DND-41 (cell line): ENCODE data around the gene AP1M2.

Experiments
- ATAC-seq: fragments of 200-7000 bp; cut with Tn5 transposase; 3 replicates; pipeline ENCODE4 v1.9.1; 2021; ENCODE audit warnings: low read depth; ENCODE audit not compliant: insufficient read depth
- DNase-seq: peaks from one replicate; pipeline ENCODE4 v3.0.0-alpha.2; 2020
- H2AFZ ChIP-seq: 2 replicates; pipeline ENCODE4 v1.6.0; 2012; ENCODE audit warnings: low read depth, low read length
- H3K27ac ChIP-seq: 2 replicates; pipeline ENCODE4 v1.5.1; 2012; ENCODE audit warnings: low read length, inconsistent platforms
- H3K27me3 ChIP-seq: fragments of 200-600 bp; sonication (generic); 2 replicates; pipeline ENCODE4 v1.6.0; 2012; ENCODE audit warnings: low read length, mild to moderate bottlenecking, inconsistent platforms; ENCODE audit not compliant: insufficient read depth, poor library complexity
- H3K36me3 ChIP-seq: 2 replicates; pipeline ENCODE4 v1.5.1; 2012; ENCODE audit warnings: low read length, inconsistent platforms; ENCODE audit not compliant: insufficient read depth
- H3K4me1 ChIP-seq: 2 replicates; pipeline ENCODE4 v1.5.1; 2012; ENCODE audit warnings: mild to moderate bottlenecking, low read length; ENCODE audit not compliant: insufficient read depth
- H3K4me2 ChIP-seq: 2 replicates; pipeline ENCODE4 v1.6.0; 2012; ENCODE audit warnings: mild to moderate bottlenecking, moderate library complexity, low read length, inconsistent platforms; ENCODE audit not compliant: insufficient read depth
- H3K4me3 ChIP-seq, 2 experiments: fragments of 200-600 bp in 1 of 2; shearing (Covaris generic) in 1 of 2; 2 replicates each; pipeline ENCODE4 v1.5.1; 2012 to 2016; ENCODE audit warnings: inconsistent platforms in 2 of 2, low read length in 2 of 2, mild to moderate bottlenecking in 2 of 2, low read depth in 1 of 2, moderate library complexity in 1 of 2
- H3K79me2 ChIP-seq: 2 replicates; pipeline ENCODE4 v1.6.0; 2012; ENCODE audit warnings: low read length, inconsistent platforms; ENCODE audit not compliant: insufficient read depth
- H3K9ac ChIP-seq: 2 replicates; pipeline ENCODE4 v1.6.0; 2012; ENCODE audit warnings: low read depth, mild to moderate bottlenecking, inconsistent platforms, low read length, moderate library complexity
- H3K9me3 ChIP-seq: 2 replicates; pipeline ENCODE4 v1.5.1; 2012; ENCODE audit warnings: low read length, moderate library complexity, mild to moderate bottlenecking, inconsistent platforms; ENCODE audit not compliant: insufficient read depth, severe bottlenecking
- H4K20me1 ChIP-seq: 2 replicates; pipeline ENCODE4 v1.6.0; 2012; ENCODE audit warnings: low read length; ENCODE audit not compliant: insufficient read depth
- EZH2 ChIP-seq: IDR thresholded peaks from 3 replicates; pipeline ENCODE4 v1.6.1; 2012; ENCODE audit warnings: borderline replicate concordance, low read depth, mild to moderate bottlenecking, moderate library complexity, low read length, inconsistent platforms; ENCODE audit not compliant: severe bottlenecking
- TF ChIP-seq, protein P1 (sequence below): IDR thresholded peaks from 2 replicates; pipeline ENCODE4 v1.5.1; 2012; ENCODE audit warnings: borderline replicate concordance, low read length, moderate library complexity, mild to moderate bottlenecking; ENCODE audit not compliant: poor library complexity, severe bottlenecking; ENCODE audit errors: extremely low read depth

AP1M2 gene

GRCh38 chr19:10625003-10625761 lies 38.1 kb upstream of the AP1M2 start, which contains the start of gene SLC44A2:
Gene SLC44A2 (plus strand): TSS chr19:10625553. CDS start chr19:10625634, 81 bp downstream.
- ATAC-seq (no peak), DNase-seq (no peak)
- peaks cover 22% of the 10 kb centered on the region for H4K20me1 ChIP-seq
- H3K9ac ChIP-seq, result no peak within 1 kb of the TSS
- H3K4me1 ChIP-seq, result no peaks in the 10 kb centered on the region
- H3K27ac ChIP-seq, result no peak within 1 kb of the TSS
- no peaks in the 10 kb centered on the region for H3K27me3 ChIP-seq
- no peak for TF ChIP-seq EZH2
- TF ChIP-seq, protein P1, sequence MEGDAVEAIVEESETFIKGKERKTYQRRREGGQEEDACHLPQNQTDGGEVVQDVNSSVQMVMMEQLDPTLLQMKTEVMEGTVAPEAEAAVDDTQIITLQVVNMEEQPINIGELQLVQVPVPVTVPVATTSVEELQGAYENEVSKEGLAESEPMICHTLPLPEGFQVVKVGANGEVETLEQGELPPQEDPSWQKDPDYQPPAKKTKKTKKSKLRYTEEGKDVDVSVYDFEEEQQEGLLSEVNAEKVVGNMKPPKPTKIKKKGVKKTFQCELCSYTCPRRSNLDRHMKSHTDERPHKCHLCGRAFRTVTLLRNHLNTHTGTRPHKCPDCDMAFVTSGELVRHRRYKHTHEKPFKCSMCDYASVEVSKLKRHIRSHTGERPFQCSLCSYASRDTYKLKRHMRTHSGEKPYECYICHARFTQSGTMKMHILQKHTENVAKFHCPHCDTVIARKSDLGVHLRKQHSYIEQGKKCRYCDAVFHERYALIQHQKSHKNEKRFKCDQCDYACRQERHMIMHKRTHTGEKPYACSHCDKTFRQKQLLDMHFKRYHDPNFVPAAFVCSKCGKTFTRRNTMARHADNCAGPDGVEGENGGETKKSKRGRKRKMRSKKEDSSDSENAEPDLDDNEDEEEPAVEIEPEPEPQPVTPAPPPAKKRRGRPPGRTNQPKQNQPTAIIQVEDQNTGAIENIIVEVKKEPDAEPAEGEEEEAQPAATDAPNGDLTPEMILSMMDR, result no peak
- no peaks in the 10 kb centered on the region for H3K9me3 ChIP-seq
- peaks cover 23% of the 10 kb centered on the region for H3K36me3 ChIP-seq
- no peak within 1 kb of the TSS for H2AFZ ChIP-seq
- no peak within 1 kb of the TSS for H3K4me2 ChIP-seq
- peaks cover 21% of the 10 kb centered on the region for H3K79me2 ChIP-seq
- no peak within 1 kb of the TSS for H3K4me3 ChIP-seq

DNA sequence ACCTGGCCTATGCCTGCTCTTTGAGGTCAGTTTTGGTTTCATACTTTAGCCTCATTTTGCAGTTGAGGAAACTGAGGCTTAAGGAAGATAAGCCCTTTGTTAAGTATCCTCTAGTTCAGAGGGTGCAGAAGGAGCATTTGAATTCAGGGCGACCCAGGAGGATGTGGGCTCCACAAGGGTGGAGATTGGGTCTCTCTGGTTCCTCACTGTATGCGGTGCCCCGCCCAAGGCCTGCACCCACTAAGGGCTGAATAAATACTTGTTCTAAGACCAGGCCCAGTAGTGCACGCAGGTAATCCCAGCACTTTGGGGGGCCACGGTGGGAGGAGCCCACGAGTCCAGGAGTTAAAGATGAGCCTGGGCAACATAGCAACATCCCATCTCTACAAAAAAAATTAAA lies 37.5 kb upstream of the AP1M2 start:
- no peak overlapping the region for H3K9ac ChIP-seq
- H3K4me1 ChIP-seq, result no peaks in the 10 kb centered on the region
- ATAC-seq, result no peak
- H2AFZ ChIP-seq, result no peak overlapping the region
- H3K27ac ChIP-seq, result no peak overlapping the region
- H3K4me2 ChIP-seq, result no peak overlapping the region
- peaks cover 22% of the 10 kb centered on the region for H4K20me1 ChIP-seq
- H3K79me2 ChIP-seq, result peaks cover 21% of the 10 kb centered on the region
- no peak overlapping the region for H3K4me3 ChIP-seq
- DNase-seq, result no peak
- no peaks in the 10 kb centered on the region for H3K9me3 ChIP-seq
- TF ChIP-seq EZH2, result no peak
- TF ChIP-seq, protein P1, result no peak
- no peaks in the 10 kb centered on the region for H3K27me3 ChIP-seq
- peaks cover 20% of the 10 kb centered on the region for H3K36me3 ChIP-seq

DNA sequence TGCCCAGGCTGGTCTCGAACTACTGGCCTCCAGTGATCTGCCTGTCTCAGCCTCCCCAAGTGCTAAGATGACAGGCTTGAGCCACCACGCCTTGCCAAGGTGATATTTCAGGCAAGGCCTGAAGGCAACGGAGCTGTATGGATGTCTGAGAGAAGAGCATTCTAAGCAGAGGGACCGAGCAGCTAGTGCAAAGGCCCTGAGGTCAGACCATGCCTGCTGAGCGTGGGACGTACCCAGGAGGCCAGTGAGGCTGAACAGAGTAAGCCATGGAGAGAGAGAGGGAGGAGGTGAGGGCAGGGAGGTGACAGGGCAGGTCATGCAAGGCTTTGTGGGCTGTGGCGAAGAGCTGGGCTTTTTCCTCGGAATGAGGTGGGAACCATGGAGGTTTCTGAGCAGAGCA lies 34.9 kb upstream of the AP1M2 start:
- Histone ChIP-seq H3K4me2 (no peak overlapping the region), H3K9me3 (no peaks in the 10 kb centered on the region), H3K79me2 (peaks cover 41% of the 10 kb centered on the region), H3K36me3 (peaks cover 10% of the 10 kb centered on the region), H3K27ac (no peak overlapping the region), H3K27me3 (no peaks in the 10 kb centered on the region), H3K4me1 (no peaks in the 10 kb centered on the region), H3K9ac (no peak overlapping the region), H3K4me3 (no peak overlapping the region), H4K20me1 (peaks cover 22% of the 10 kb centered on the region), H2AFZ (no peak overlapping the region)
- ATAC-seq (no peak), DNase-seq (no peak)
- TF ChIP-seq, protein P1, result no peak
- no peak for TF ChIP-seq EZH2
